Keratinocyte (primary cell): ENCODE results near the gene TCF7. TPM values are rescaled to one million over a fixed set of nuclear protein-coding genes. Genes with fewer than 3 reads are reported as not detected.
A peak's percentile ranks its signal among the peaks of the same experiment; 100 is the strongest.

ENCODE experiments used
- DNase-seq: peaks from one replicate; pipeline ENCODE4 v3.0.0-alpha.2; 2011; ENCODE audit warnings: low read depth, missing footprints, low spot score
- FAIRE-seq: peaks from 2 replicates; lab custom pipeline; 2011; peaks lifted over from hg19 to GRCh38; lab: Jason Lieb, UNC
- H2AFZ ChIP-seq: 2 replicates; pipeline ENCODE4 v1.6.0; 2012; ENCODE audit warnings: low read length, control low read depth, inconsistent platforms; ENCODE audit not compliant: control insufficient read depth
- H3K27ac ChIP-seq: 2 replicates; pipeline ENCODE4 v1.5.1; 2011; ENCODE audit warnings: low read length; ENCODE audit not compliant: control insufficient read depth, insufficient read depth
- H3K27me3 ChIP-seq: 3 replicates; pipeline ENCODE4 v1.6.0; 2011; ENCODE audit warnings: low read length; ENCODE audit not compliant: control insufficient read depth, insufficient read depth; ENCODE audit errors: extremely low read depth
- H3K36me3 ChIP-seq, 2 experiments: 2 replicates in 1 of 2; 3 replicates in 1 of 2; pipeline ENCODE4 v1.5.1; 2011; ENCODE audit warnings: low read length in 2 of 2, mild to moderate bottlenecking in 1 of 2; ENCODE audit not compliant: control insufficient read depth in 2 of 2, insufficient read depth in 2 of 2; ENCODE audit errors: extremely low read depth in 1 of 2
- H3K4me1 ChIP-seq: 3 replicates; pipeline ENCODE4 v1.5.1; 2011; ENCODE audit warnings: low read length; ENCODE audit not compliant: control insufficient read depth, insufficient read depth; ENCODE audit errors: extremely low read depth
- H3K4me2 ChIP-seq: 3 replicates; pipeline ENCODE4 v1.6.0; 2011; ENCODE audit warnings: low read depth, low read length; ENCODE audit not compliant: control insufficient read depth, insufficient read depth; ENCODE audit errors: extremely low read depth
- H3K4me3 ChIP-seq, 3 experiments: fragments of 200-600 bp in 1 of 3; sonication (generic) in 1 of 3; 2 replicates in 2 of 3; 3 replicates in 1 of 3; pipeline ENCODE4 v1.5.1; 2011 to 2016; ENCODE audit warnings: low read length in 3 of 3, mild to moderate bottlenecking in 3 of 3, control low read depth in 2 of 3, inconsistent platforms in 1 of 3, low read depth in 1 of 3, mixed read lengths in 1 of 3, mixed run types in 1 of 3, moderate library complexity in 1 of 3; ENCODE audit not compliant: control insufficient read depth in 2 of 3, insufficient read depth in 2 of 3; ENCODE audit errors: extremely low read depth in 1 of 3
- H3K79me2 ChIP-seq: 2 replicates; pipeline ENCODE4 v1.6.0; 2012; ENCODE audit warnings: low read length; ENCODE audit not compliant: control insufficient read depth, insufficient read depth
- H3K9ac ChIP-seq: 3 replicates; pipeline ENCODE4 v1.6.0; 2011; ENCODE audit warnings: low read length; ENCODE audit not compliant: control insufficient read depth, insufficient read depth; ENCODE audit errors: extremely low read depth
- H3K9me1 ChIP-seq: 3 replicates; pipeline ENCODE4 v1.6.0; 2011; ENCODE audit warnings: low read length; ENCODE audit not compliant: control insufficient read depth, insufficient read depth; ENCODE audit errors: extremely low read depth
- H3K9me3 ChIP-seq: 2 replicates; pipeline ENCODE4 v1.5.1; 2012; ENCODE audit warnings: low read depth, low read length; ENCODE audit not compliant: control insufficient read depth
- H4K20me1 ChIP-seq: 3 replicates; pipeline ENCODE4 v1.6.0; 2011; ENCODE audit warnings: low read length; ENCODE audit not compliant: control insufficient read depth, insufficient read depth; ENCODE audit errors: extremely low read depth
- EZH2 ChIP-seq: IDR thresholded peaks from one replicate; pipeline ENCODE4 v1.6.1; 2012; ENCODE audit warnings: inconsistent platforms, mild to moderate bottlenecking, low read length, moderate library complexity
- dilution Hi-C: fragments of 300-500 bp; cut with MboI; formaldehyde crosslinking; loops from one replicate; pipeline ENCODE4 v1.7.0; 2020; ENCODE audit warnings: low sequenced_read_pairs; ENCODE audit not compliant: extremely low pct_ligation_motif_present
- polyA plus RNA-seq, 5 experiments: library from polyadenylated mRNA; depleted of rRNA in 3 of 5; stranded (reverse) in 3 of 5; stranded (forward) in 1 of 5; unstranded in 1 of 5; fragments of >200 nt; gene quantifications; 1 replicate in 1 of 5; 2 replicates in 3 of 5; 3 replicates in 1 of 5; pipeline versions ENCODE4 v1.2.1 to v1.2.3, GENCODE V29; 2011 to 2012; ENCODE audit warnings: missing spikeins in 2 of 5, low read depth in 1 of 5, low replicate concordance in 1 of 5
- TF ChIP-seq, protein P1 (sequence below), 3 experiments: IDR thresholded peaks in 1 of 3; conservative IDR thresholded peaks in 1 of 3; optimal IDR thresholded peaks in 1 of 3; 2 replicates in 2 of 3; 3 replicates in 1 of 3; pipeline versions ENCODE3 to v1.5.1; 2011; ENCODE audit warnings: low read length in 3 of 3, mild to moderate bottlenecking in 3 of 3, moderate library complexity in 2 of 3, control low read depth in 1 of 3, inconsistent platforms in 1 of 3; ENCODE audit not compliant: insufficient read depth in 2 of 3; ENCODE audit errors: extremely low read depth in 1 of 3

TCF7 gene
- polyA plus RNA-seq, 1 donor (not counting 4 experiments of a cell fraction or from before 2014, with no cell fraction given): 0.84 TPM

- FAIRE-seq: no peak
- Histone ChIP-seq H3K27me3 (no peaks in the 10 kb centered on the region), H3K27ac (peak overlapping the region; percentile 96), H3K9me3 (no peaks in the 10 kb centered on the region), H3K9me1 (no peaks in the 10 kb centered on the region), H3K79me2 (peaks cover 37% of the 10 kb centered on the region), H3K9ac (peak overlapping the region; percentile 97), H4K20me1 (peaks cover 12% of the 10 kb centered on the region), H3K36me3 (no peaks in the 10 kb centered on the region), H3K4me2 (peak overlapping the region; percentile 99), H2AFZ (no peak overlapping the region), H3K4me3 (peak overlapping the region in 1 of 3 experiments; percentile 91), H3K4me1 (peaks cover 17% of the 10 kb centered on the region)
- DNase-seq: no peak
- dilution Hi-C loops: no loop called here
- no peak for TF ChIP-seq EZH2
- TF ChIP-seq, protein P1, sequence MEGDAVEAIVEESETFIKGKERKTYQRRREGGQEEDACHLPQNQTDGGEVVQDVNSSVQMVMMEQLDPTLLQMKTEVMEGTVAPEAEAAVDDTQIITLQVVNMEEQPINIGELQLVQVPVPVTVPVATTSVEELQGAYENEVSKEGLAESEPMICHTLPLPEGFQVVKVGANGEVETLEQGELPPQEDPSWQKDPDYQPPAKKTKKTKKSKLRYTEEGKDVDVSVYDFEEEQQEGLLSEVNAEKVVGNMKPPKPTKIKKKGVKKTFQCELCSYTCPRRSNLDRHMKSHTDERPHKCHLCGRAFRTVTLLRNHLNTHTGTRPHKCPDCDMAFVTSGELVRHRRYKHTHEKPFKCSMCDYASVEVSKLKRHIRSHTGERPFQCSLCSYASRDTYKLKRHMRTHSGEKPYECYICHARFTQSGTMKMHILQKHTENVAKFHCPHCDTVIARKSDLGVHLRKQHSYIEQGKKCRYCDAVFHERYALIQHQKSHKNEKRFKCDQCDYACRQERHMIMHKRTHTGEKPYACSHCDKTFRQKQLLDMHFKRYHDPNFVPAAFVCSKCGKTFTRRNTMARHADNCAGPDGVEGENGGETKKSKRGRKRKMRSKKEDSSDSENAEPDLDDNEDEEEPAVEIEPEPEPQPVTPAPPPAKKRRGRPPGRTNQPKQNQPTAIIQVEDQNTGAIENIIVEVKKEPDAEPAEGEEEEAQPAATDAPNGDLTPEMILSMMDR (optimal IDR thresholded peaks at IDR 0.05 in 1 of 3, IDR thresholded peaks at IDR 0.05 in 1 of 3, conservative IDR thresholded peaks at IDR 0.05 in 1 of 3; ENCODE audit: extremely low read depth in 1 of 3, insufficient read depth in 2 of 3, low read length in 3 of 3): no peak
These were observed 63.6 kb downstream of the TCF7 start for GRCh38 chr5:134178096-134178419.

DNA sequence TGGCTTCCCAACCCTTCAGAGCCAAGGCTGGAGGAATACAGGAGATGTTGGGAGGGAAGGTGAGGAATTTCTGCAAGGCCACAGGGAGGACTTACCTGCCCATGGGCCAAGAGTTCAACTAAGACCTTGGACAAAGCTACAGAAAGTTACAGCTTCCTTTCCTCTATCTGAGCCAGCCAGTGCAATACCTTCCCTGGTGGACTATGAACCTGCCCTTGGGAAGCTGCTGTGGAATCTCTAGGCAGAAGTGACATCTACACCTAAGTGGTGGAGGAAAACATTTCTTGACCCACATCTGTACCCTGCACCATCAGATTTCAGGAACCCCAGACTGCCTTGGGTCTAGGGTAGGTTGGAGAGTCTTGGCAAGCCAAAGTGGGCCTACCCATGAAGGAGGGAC lies 69.0 kb downstream of the TCF7 start:
- no peaks in the 10 kb centered on the region for H3K79me2 ChIP-seq
- H4K20me1 ChIP-seq: no peaks in the 10 kb centered on the region
- FAIRE-seq: no peak
- H3K27me3 ChIP-seq: no peaks in the 10 kb centered on the region
- dilution Hi-C loops: no loop called here
- H3K4me2 ChIP-seq: no peak overlapping the region
- no peaks in the 10 kb centered on the region for H3K36me3 ChIP-seq
- H3K9ac ChIP-seq: no peak overlapping the region
- DNase-seq: no peak
- no peak overlapping the region for H2AFZ ChIP-seq
- TF ChIP-seq, protein P1 (optimal IDR thresholded peaks at IDR 0.05 in 1 of 3, IDR thresholded peaks at IDR 0.05 in 1 of 3, conservative IDR thresholded peaks at IDR 0.05 in 1 of 3; ENCODE audit: extremely low read depth in 1 of 3, insufficient read depth in 2 of 3, low read length in 3 of 3): no peak
- TF ChIP-seq EZH2: no peak
- H3K27ac ChIP-seq: no peak overlapping the region
- no peaks in the 10 kb centered on the region for H3K9me1 ChIP-seq
- H3K9me3 ChIP-seq: no peaks in the 10 kb centered on the region
- H3K4me1 ChIP-seq: no peaks in the 10 kb centered on the region
- no peak overlapping the region for H3K4me3 ChIP-seq
